Heart right ventricle (tissue), 16 donors: ENCODE measurements around the gene TEX51. TPM values are rescaled to one million over a fixed set of nuclear protein-coding genes. Genes with fewer than 3 reads are reported as not detected.

ENCODE experiments used
- ATAC-seq, 8 donors: fragments of 200-7000 bp; cut with Tn5 transposase; one replicate each; pipeline ENCODE4 v1.9.1; 2020; ENCODE audit warnings: mild to moderate bottlenecking in 8 of 8, moderate library complexity in 8 of 8, moderate number of reproducible peaks in 1 of 8
- DNase-seq, 2 donors: peaks; one replicate each; pipeline ENCODE4 v3.0.0-alpha.2; 2020
- H3K27ac ChIP-seq, 10 donors: fragments of 200-600 bp; sonication (generic) in 2 of 10; one replicate each; pipeline versions ENCODE4 v1.5.0 to v1.8.0; 2020 to 2022; ENCODE audit warnings: mild to moderate bottlenecking in 3 of 10
- H3K27me3 ChIP-seq, 7 donors: fragments of 200-600 bp; one replicate each; pipeline ENCODE4 v1.8.0; 2021 to 2022; ENCODE audit warnings: mild to moderate bottlenecking in 2 of 7
- H3K36me3 ChIP-seq, 9 donors: fragments of 200-600 bp; sonication (generic) in 1 of 9; one replicate each; pipeline versions ENCODE4 v1.5.0 to v1.8.0; 2020 to 2022; ENCODE audit warnings: mild to moderate bottlenecking in 2 of 9
- H3K4me1 ChIP-seq, 9 donors: fragments of 200-600 bp; sonication (generic) in 1 of 9; one replicate each; pipeline versions ENCODE4 v1.5.0 to v1.8.0; 2020 to 2022; ENCODE audit warnings: mild to moderate bottlenecking in 4 of 9
- H3K4me3 ChIP-seq, 10 donors: fragments of 200-600 bp; sonication (generic) in 2 of 10; one replicate each; pipeline versions ENCODE4 v1.5.0 to v1.8.0; 2020 to 2022; ENCODE audit warnings: mild to moderate bottlenecking in 7 of 10, moderate library complexity in 2 of 10
- H3K9me3 ChIP-seq, 11 donors: fragments of 200-600 bp in 10 of 11; sonication (generic) in 2 of 11; one replicate each; pipeline versions ENCODE4 v1.5.0 to v1.8.0; 2013 to 2022; ENCODE audit warnings: mild to moderate bottlenecking in 2 of 11, control low read depth in 1 of 11, moderate library complexity in 1 of 11
- CTCF ChIP-seq, 9 donors: fragments of 200-600 bp; sonication (generic) in 2 of 9; IDR thresholded peaks; one replicate each; pipeline versions ENCODE4 v1.5.0 to v1.8.0; 2021 to 2022; ENCODE audit warnings: antibody characterized with exemption in 9 of 9, mild to moderate bottlenecking in 5 of 9, moderate library complexity in 1 of 9
- WGBS, 2 donors: extraction: QIAGEN DNeasy Blood & Tissue Kit; methylation state at CpG; one replicate each; pipeline ENCODE4 v1.1.7; 2013; ENCODE audit warnings: inconsistent platforms in 1 of 2; 5-methylcytosine and 5-hydroxymethylcytosine counted together
- intact Hi-C, 10 donors: fragments of 100-400 bp; cut with DNase I; formaldehyde crosslinking; loops; one replicate each; pipeline versions ENCODE4 v1.11.1 to v1.14.2; 2022
- polyA plus RNA-seq, 2 donors: library from polyadenylated mRNA; stranded (reverse); fragments of 200-250 nt; gene quantifications; one replicate each; pipeline ENCODE4 v1.2.3, GENCODE V29; 2013
- total RNA-seq, 10 donors: library from RNA; stranded (reverse); fragmentation: NEBNext Ultra II Directional in 3 of 10; extraction: Animal tissue kit (Norgen Biotek cat#: 25700) in 3 of 10; gene quantifications; one replicate each; pipeline versions ENCODE4 v1.2.1 to v1.2.4, GENCODE V29; 2021 to 2023
- donor health status: Arrhythmogenic right ventricular cardiomyopathy.
- donor health status: ischemic (EF 13 %, LVEDD 7.1; RV severe dilation, severe dysfunction).
- donor health status: healthy with polysubstance abuse.
- donor health status: DM: no; HTN: yes; CAD: no.
- donor health status: DM: no; HTN: no; CAD: no.
- donor health status: ischemic (EF 25% LVEDD 6.9; RV normal size, moderate dysfunction).
- donor health status: ischemic (EF 25% LVEDD 5.7; RV mildly dilated, moderate dysfunction).
- donor health status: healthy.
- donor health status: DM: yes; HTN: yes; CAD: no.
- donor health status: Ischemic cardiomyopathy.
- donor health status: ischemic (EF 35%, LVEDD 5.7; RV mildly dilated, moderate dysfunction).
- donor health status: nonischemic (EF 11% LVEDD 7.7; RV severe dilation, severe dysfunction).
- donor health status: DM: yes; HTN: yes; CAD: no.
- donor health status: PGD.
- donor health status: ischemic (EF 29% LVEDD 5.4; RV normal size, mild dysfunction).
- donor health status: nonischemic (EF 23%, LVEDD 6.1; RV moderate dilation, normal function).

Gene TEX51
- total and polyA plus RNA-seq, 12 donors: not detected

- DNase-seq: no peak
- TF ChIP-seq CTCF (IDR thresholded peaks at IDR 0.05): no peak
- Histone ChIP-seq H3K36me3 (no peaks in the 10 kb centered on the region), H3K4me3 (no peak overlapping the region), H3K9me3 (no peaks in the 10 kb centered on the region), H3K4me1 (no peaks in the 10 kb centered on the region), H3K27ac (no peak overlapping the region), H3K27me3 (peaks cover 0 to 6% (median 0%) of the 10 kb centered on the region in 7 donors)
- 58 to 61% methylated on average over 5 of the region's 5 CpGs for WGBS, 2 donors
- no peak for ATAC-seq
- intact Hi-C loops: no loop called here
Measured at GRCh38 chr2:126850940-126851339, 47.8 kb upstream of the TEX51 start.

DNA sequence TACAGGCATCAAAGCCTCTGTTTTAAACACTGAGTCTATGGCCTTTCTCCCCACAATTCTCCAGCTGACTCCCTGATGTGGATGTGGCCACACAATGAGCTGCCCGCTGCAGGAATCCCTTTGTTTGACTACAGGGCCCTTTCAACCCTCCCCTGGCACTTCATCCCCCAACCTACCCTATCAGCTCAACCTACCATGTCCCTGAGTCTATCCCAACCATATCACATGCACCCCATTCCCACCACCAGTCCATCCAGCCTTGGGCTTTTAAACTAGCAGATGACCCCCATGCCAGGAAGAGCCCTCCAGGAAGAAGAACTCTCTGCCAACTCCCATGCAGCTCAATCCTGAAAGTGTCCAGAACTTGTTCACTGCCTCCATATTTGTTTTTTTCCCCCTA, 46.9 kb upstream of the TEX51 start:
- no peaks in the 10 kb centered on the region for H3K9me3 ChIP-seq
- no peak overlapping the region for H3K27ac ChIP-seq
- no peaks in the 10 kb centered on the region for H3K4me1 ChIP-seq
- H3K27me3 ChIP-seq: peaks cover 0 to 6% (median 0%) of the 10 kb centered on the region in 7 donors
- no peaks in the 10 kb centered on the region for H3K36me3 ChIP-seq
- 71 to 81% methylated on average over 1 of the region's 1 CpG for WGBS, 2 donors
- no peak for TF ChIP-seq CTCF (IDR thresholded peaks at IDR 0.05)
- no peak for ATAC-seq
- H3K4me3 ChIP-seq: no peak overlapping the region
- intact Hi-C loops: no loop called here
- no peak for DNase-seq

- H3K9me3 ChIP-seq: no peaks in the 10 kb centered on the region
- intact Hi-C loops: no loop called here
- ATAC-seq (no peak), DNase-seq (no peak)
- TF ChIP-seq CTCF (IDR thresholded peaks at IDR 0.05): no peak
- H3K27me3 ChIP-seq: peaks cover 0 to 6% (median 0%) of the 10 kb centered on the region in 7 donors
- no peaks in the 10 kb centered on the region for H3K36me3 ChIP-seq
- 64 to 69% methylated on average over 1 of the region's 1 CpG for WGBS, 2 donors
- no peak overlapping the region for H3K27ac ChIP-seq
- H3K4me1 ChIP-seq: no peaks in the 10 kb centered on the region
- no peak overlapping the region for H3K4me3 ChIP-seq
Measured at GRCh38 chr2:126852361-126852760, 46.3 kb upstream of the TEX51 start.

- no peaks in the 10 kb centered on the region for H3K36me3 ChIP-seq
- no peak for TF ChIP-seq CTCF (IDR thresholded peaks at IDR 0.05)
Measured at GRCh38 chr2:126855606-126856005, 43.1 kb upstream of the TEX51 start.

More at GRCh38 chr2:126855606-126856005, 43.1 kb upstream of the TEX51 start:
- DNase-seq (no peak), ATAC-seq (no peak)
- intact Hi-C loops: no loop called here
- Histone ChIP-seq H3K4me1 (peaks cover 0 to 5% (median 0%) of the 10 kb centered on the region in 9 donors), H3K9me3 (no peaks in the 10 kb centered on the region), H3K27ac (no peak overlapping the region), H3K27me3 (peaks cover 0 to 10% (median 0%) of the 10 kb centered on the region in 7 donors), H3K4me3 (no peak overlapping the region)
- WGBS, 2 donors: 71 to 80% methylated on average over 3 of the region's 3 CpGs
